GM19395 (cell line): Measurements from ENCODE around the gene DENND1A.

ENCODE experiments used
- ATAC-seq: cut with Tn5 transposase; IDR thresholded peaks from one replicate; pipeline ENCODE4 v1.9.1; 2021; ENCODE audit warnings: mild to moderate bottlenecking, moderate library complexity; ENCODE audit not compliant: unreplicated experiment

DENND1A gene

DNA sequence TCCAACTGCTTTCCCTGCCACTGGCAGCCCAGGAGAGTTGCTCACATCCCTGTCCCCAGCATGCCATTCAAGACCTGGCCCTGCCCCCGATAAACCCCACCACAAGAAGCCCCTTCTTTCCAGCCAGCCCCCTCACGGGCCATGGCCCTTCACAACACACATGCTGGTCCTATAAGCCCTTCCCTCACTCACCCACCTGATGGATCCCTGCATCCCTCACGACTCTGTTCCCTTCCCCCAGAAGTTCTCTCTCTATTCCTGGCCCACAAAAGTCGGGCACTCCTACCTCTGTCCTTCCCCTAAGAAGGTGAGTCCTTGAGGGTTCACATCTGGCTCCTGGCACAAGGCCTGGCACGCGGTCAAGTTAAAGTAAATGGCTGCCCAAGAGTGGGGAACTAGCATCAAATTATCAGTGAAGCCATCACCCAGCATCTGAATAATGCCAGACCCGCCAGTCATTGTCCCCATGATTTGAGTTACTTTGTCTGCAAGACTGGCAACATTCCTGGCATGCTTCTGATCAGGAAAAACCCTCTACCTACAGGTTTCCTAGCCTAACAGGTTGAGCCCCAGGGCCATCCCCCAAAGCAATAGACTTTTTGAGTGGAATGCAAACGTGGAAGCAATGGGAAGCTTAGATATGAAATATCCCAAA, 508.0 kb downstream of the DENND1A start:
- no peak for ATAC-seq

GRCh38 chr9:123421186-123421585, 508.7 kb downstream of the DENND1A start:
- ATAC-seq: no peak

GRCh38 chr9:123420592-123421111, 509.3 kb downstream of the DENND1A start:
- ATAC-seq: no peak

GRCh38 chr9:123419721-123420591, 510.0 kb downstream of the DENND1A start:
- no peak for ATAC-seq

- ATAC-seq: no peak
Measured at GRCh38 chr9:123419091-123419490, 510.8 kb downstream of the DENND1A start.

DNA sequence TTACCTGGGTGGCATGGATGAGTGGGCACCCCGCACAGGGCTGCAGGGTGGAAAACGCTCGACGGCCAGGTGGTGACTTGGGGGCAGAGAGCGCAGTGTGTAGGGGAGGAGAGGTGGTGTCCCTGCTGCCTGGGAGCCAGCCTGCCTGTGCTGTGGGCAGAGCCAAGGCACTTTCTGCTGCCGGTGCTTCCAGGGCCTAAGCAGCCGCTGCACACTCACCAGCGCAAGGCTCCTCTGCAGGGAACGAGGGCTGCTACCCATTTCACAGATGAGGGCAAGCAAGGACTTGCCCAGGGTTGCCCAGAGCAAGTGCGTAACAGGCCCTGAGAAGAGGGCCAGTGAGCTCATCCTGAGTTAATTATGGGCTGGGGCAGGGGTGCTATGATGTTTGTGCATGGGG, 511.4 kb downstream of the DENND1A start:
- ATAC-seq: no peak

DNA sequence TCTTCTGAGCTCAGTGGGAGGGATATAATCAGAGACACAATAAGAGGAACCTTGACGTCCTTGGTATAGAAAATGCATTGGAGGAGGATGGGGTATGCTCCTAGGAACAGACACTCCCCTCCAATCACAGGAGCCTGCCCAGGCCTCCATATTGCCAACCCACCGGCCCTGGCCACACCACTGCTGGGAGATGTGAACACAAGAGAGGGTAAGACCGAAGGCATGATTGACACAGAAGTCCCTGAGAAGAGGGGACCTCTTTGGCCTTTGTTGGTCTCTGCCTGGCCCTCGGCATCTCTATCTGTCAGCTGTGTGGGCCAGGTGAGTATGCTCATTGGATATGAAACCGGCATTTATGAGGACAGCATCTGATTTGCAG, 511.9 kb downstream of the DENND1A start:
- ATAC-seq: no peak

GRCh38 chr9:123417289-123418051, 512.5 kb downstream of the DENND1A start:
- ATAC-seq: no peak

DNA sequence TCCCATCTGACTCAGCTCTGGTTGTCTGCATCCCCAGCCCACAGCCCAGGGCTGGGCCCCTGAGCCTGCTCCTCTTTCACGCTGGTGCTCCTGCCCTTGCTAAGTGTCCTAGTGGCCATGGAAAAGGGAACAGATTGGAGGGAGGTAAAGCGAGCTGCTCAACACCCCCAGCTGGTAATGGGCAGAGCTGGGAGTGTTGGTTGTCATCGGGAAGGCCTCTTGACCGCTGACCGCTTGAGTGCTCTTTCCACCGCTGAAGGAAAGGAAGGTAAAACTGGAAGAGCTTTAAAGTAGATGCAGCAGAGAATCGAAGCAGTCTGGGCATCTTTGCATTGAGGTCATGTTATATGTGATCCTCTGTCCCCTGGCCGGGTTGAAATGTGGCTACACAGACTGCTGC, 513.8 kb downstream of the DENND1A start:
- ATAC-seq: no peak

DNA sequence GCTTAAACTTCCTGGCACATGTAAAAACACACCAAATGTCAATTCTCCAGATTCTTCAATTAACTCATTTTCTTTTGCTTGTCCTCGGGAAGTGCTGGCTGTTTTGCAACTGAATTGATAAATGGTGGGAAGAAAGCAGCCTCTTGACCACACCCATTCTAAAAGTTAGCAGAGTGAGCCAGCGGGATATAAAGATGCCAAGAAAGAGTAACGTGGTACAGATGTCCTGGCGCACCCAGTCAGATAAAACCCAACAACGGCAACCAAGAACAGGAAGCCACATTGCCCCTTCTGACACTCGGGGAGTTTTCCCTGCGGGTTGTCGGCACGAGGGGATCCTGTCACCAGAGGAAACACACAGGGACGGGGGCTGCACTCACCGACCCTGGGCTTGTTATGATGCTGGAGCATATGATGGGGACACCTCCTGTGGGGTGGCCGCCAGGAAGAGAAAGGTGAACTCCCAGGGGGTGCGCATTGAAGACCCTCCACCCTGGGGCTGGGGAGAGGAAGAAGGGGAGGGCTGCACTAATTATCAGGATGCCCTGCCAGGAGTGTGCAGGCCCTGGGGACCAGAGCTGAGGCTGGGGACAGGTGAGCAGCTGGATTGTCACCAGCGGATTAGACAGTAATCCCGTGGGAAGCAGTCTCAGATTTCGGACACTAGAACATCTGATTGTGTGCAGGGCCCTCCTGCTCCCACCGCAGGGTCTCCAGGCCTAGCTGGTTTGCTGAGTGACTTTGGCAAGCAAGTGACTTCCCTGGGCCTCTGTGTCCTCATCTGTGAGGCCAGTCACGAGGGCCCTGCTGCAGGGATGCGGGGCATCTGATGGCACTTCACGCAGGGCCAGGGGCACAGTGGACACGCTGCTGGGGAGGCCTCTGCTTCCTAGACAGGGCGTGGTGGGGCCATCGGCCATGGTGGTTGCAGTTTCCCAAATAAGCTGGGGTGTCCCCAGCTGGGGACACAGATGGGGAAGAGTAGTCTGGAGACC, 514.7 kb downstream of the DENND1A start:
- no peak for ATAC-seq

DNA sequence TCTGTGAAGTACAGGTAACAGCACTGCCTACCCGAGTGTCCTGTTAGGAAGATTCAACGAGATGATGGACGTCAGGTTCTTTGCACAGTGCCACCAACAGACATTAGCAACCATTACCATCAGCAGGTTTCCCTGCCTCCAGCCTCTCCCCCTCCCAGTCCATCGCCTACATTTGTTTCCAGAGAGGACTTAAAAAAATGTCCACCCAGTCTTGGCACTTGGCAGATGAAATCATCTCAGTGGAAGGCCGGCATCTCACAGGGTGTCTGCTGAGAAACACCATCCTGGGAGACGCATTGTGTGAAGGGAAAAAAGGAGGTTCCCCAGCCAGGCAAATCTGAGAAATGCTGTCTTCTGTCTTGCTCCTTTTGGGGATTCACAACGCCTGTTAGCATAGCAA, 515.7 kb downstream of the DENND1A start:
- no peak for ATAC-seq

DNA sequence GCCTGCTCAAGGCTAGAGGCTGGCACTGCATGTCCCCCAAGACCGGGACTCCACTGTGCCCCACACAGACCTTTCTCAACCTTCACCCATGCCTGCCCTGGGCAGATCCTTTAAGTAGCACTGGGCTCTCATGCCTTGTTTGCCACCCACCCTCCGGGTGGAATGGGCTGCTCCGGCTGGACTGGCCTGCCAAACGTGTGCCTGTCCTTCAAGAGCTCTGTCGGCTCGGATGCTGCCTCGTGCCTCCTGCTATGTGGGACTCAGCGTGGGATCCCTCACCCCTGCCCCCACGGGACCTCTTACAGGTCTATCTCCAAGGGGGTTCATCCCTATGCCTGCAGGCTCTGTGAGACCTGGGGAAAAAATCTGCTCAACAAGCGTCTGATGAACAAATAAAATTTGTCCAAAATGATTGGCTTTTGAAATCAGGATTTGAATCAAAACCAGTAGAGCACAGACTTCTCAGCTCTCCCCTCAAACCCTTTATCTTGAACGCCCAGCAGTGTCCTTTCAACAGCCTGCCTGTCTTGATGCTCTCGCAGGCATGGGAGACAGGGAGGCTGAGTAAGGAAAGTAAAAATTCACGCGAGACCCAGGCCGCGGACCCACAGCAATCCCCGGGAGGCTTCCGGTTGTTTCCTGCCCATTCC, 517.6 kb downstream of the DENND1A start:
- no peak for ATAC-seq

GRCh38 chr9:123411636-123412035, 518.3 kb downstream of the DENND1A start:
- no peak for ATAC-seq

GRCh38 chr9:123411191-123411590, 518.7 kb downstream of the DENND1A start:
- ATAC-seq: no peak

DNA sequence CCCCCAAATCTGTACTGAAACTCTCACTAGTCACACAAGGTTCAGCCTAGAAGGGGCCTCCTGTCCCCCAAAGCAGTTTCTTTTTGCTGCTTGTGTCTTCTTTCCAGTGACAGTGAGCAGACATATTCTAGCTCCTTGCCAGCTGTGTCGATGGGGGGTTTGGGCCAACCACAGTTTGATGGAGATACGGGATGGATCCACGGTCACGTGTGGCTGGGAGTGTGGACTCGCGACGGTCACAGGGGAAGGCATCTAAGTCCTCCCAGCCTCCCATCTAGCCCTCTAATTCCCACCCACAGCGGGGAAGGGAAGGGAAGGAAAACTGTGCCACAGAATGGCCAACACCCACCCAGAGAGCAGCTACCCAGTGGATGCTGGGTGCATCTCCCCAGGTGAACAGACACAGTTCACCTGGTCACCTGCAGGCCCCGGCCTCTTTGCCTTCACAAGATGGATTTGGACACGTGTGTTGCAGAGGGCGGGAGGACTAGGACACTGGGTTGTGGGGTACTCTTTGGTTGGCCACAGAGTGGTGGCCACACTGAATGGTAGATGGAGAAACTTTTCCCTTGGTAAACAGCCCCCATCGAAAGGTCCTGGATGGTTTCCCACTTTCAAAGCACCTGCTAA, 519.5 kb downstream of the DENND1A start:
- no peak for ATAC-seq

GRCh38 chr9:123408313-123409262, 521.3 kb downstream of the DENND1A start:
- no peak for ATAC-seq

- ATAC-seq: no peak
Measured at GRCh38 chr9:123407217-123407851, 522.6 kb downstream of the DENND1A start.
